ENCODE measurements around the gene MS4A18.
"Not testable (repeated sequence)": the region's sequence is repeated elsewhere in the genome, so short reads cannot be mapped to it uniquely, and the experiment has no call there.

MS4A18 gene

DNA sequence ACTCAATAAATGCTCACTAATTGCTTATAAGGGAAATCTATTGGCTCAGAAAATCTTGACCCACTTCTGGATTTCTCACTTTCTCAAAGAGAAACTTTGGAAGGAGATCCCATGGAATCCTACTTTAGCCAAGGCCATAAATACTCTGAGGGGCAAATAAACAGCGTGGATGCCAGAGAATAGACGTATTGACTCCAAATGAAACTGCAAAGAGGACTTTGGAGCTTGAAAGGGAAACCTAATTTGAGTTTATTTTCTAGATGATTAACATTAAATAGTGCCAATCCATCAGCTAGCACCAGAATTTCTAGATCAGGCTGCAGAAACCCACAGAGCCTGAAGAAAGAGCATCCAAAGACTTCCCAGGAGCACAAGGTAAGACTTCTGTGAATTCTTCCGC is at the start of gene MS4A18:
MS4A18 (plus strand) TSS at position 301 of the 400 bp plus-strand sequence.
- no peak for DNase-seq (ENCODE audit: low read depth in 1 of 2, low spot score in 1 of 2)

DNA sequence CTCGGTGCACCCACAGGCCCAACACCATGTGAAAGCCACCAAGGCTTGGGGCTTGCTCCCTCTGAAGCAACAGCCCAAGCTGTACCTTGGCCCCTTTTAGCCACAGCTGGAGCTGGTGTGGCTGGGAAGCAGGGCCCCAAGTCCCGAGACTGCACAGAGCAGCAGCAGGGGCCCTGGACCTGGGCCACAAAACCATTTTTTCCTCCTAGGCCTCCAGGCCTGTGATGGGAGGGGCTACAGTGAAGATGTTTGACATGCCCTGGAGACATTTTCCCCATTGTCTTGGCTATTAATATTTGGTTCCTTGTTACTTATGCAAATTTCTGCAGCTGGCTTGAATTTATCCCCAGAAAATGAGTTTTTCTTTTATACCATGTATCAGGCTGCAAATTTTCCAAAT is 46.3 kb upstream of the MS4A18 start:
- not testable (repeated sequence) for DNase-seq (ENCODE audit: low read depth in 1 of 2, low spot score in 1 of 2)

DNA sequence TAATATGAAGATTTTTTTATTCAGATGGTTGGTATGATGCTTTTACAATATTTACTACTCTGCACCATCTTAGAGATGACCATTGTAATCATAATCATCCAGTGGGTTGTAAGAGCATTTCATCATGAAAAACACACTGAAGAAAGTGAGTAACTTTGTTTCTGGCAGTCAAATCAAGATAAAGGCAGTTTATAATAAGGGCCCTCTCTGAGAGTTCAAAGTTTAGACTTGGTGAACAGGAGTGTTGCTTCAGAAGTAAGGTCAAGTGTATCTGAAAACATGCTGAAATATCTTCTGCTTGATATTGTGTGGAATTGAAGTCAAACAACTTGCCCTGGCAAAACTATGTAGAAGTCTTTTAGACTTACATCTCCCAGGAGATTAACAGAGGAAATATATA is 44.6 kb upstream of the MS4A18 start:
- DNase-seq (ENCODE audit: low read depth in 1 of 2, low spot score in 1 of 2), result no peak

DNA sequence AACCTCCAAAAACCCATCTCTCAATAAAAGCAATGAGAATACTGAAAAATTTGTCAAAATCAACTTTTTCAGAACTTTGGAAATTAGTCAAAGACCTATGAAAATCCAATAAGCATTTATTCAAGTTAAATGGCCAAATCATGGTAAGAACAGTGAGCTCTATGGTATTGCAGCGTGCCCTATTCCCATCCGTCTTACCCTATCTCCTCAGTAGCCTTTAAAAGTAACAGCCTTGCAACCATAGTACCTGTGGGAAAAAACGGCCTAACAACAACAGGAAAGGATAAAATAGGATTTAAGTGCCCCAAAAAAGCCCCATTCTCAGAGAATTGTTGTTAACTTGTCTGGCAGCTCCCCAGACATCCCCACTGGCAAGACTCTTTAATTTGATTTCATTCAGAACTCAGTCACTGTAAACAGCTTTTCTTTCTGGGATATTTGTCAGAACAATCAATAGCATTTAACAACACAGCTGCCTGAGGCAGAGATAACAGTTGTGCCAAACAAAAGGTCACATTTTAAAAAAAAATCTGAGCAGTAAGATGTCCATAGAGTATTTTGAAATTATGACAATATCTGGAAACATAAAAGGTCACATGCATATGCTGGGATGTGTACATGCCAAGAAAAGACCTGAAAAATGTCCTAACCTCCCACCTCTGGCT is 43.9 kb upstream of the MS4A18 start:
- DNase-seq (ENCODE audit: low read depth in 1 of 2, low spot score in 1 of 2), result no peak

DNA sequence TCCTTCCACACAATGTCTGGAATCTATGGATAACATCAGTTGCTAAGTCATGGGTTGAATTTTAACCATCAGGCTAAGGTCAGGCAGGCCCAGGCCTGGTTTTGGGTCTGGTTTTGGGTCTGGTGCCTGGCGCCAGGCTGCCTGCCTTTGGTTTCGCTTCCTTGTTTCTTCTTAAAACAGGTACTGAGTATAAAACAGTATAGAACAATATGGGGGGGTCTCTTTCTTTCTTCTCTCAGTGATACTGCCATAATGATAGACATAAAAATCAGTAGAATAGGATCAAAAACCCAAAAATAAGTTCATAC is 40.0 kb upstream of the MS4A18 start:
- not testable (repeated sequence) for DNase-seq (ENCODE audit: low read depth in 1 of 2, low spot score in 1 of 2)

DNA sequence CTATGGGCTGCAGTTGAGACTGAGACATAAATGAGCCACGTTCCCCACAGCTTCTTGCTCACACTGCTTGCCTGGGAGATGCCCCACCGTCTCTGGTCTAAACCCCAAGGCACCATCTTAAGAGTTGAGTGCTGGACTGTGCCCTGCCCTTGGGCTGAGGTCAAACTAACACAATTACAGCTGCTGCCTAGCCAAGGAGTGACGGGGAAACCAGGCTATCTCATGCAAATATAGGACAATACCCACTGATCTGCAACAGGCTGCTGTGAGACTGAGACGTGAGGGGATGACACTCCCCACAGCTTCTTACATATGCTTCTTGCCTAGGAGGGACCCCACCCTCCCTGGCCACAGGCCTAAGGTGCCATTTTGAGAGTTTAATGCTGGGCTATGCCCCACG is 32.9 kb upstream of the MS4A18 start:
- no peak for DNase-seq (ENCODE audit: low read depth in 1 of 2, low spot score in 1 of 2)

DNA sequence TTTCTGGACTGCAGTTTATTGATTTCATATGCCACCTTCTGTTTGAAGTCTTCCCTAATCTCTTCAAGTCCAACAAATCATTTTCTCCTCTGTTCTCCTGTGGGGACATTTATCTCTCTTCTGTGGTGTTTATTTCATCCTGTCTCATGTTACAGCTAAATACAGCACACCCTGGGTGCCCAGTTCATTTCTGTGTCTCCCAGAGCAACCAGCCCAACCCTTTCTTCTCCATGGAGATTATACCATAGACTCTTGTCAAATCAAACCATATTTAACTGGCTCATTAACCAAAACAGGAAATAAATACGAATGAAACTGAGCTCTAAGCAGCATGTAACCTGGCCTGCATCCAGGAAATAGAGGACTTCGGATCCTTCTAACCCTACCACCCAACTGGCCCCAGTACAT is 25.2 kb upstream of the MS4A18 start, which contains the start of gene MS4A8:
MS4A8 (plus strand) TSS at position 329 of the 408 bp plus-strand sequence. CDS start 1,249 bp downstream, outside the sequence.
- no peak for DNase-seq (ENCODE audit: low read depth in 1 of 2, low spot score in 1 of 2)

DNA sequence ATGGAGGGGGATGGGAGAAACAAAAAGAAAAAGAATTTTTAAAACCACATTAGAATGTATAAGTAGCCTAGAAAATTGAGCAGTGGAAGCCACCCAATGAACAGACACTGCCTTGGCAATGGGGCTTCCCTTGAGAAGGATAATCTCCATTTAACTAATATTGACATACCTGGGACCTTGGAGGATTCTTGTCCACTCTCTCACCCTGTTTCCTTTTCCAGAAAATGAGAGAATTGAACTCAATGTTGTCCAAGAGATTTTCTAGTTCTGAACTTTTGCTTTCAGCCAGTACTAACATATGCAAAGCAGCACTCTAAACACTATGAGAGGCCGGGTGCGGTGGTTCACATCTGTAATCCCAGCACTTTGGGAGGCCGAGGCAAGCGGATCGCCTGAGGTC is 24.6 kb upstream of the MS4A18 start:
- DNase-seq (ENCODE audit: low read depth in 1 of 2, low spot score in 1 of 2), result no peak

DNA sequence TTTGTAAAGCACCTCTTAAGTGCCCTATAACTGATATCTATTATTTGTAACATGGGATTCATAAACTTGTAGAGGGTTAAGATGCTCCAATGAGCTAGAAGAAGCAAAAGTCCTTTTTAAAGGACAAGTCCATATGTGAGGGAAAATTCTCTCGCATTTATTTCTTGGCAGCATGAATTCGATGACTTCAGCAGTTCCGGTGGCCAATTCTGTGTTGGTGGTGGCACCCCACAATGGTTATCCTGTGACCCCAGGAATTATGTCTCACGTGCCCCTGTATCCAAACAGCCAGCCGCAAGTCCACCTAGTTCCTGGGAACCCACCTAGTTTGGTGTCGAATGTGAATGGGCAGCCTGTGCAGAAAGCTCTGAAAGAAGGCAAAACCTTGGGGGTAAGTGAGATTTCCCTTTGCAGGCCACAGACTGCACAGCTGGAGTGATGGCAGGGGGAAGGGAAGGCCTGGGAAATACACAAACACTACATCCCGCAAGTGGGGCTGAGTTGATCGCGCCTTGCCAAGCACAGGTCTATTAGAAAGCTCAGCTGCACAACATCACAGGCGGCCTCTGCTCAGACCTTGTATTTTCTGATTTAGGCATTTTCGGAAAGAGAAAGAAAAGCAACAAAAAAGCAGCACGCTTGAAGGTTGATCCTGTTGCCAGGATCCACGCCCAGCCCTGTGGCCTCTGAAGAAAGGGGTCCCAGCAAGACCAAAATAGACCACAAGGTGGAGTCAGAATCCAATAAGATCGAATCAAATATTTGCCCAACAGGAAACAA is 23.6 kb upstream of the MS4A18 start:
- DNase-seq (ENCODE audit: low read depth in 1 of 2, low spot score in 1 of 2), result no peak

DNA sequence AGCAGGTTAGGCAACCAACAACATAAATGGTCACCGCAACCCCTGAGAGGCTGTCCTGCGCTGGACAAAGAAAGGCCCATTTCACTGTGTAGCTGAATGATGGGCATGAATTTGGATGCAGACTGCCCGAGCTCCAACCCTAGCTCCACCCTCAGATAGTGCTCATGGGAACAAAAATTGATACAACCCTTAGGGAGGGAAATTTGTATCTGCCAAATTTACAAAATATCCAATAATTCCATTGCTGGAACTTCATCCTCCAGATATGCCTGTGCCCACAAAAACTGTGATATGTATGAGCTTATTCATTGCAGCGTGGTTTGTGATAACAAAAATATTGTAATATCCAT is 23.1 kb upstream of the MS4A18 start:
- no peak for DNase-seq (ENCODE audit: low read depth in 1 of 2, low spot score in 1 of 2)

DNA sequence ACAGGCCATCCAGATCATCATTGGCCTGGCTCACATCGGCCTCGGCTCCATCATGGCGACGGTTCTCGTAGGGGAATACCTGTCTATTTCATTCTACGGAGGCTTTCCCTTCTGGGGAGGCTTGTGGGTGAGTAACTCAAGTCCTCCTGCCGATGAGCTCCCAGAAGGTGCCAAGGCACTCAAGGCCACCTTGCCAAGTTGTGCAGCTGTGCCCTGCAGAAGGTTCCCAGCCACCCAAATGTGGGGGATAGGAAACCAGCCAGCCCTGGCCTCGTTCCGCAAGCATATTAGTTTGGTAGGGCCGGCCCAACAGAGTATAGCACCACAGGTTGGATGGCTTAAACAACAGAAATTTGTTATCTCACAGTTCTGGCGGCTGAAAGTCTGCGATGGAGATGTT is 21.1 kb upstream of the MS4A18 start:
- no peak for DNase-seq (ENCODE audit: low read depth in 1 of 2, low spot score in 1 of 2)

DNA sequence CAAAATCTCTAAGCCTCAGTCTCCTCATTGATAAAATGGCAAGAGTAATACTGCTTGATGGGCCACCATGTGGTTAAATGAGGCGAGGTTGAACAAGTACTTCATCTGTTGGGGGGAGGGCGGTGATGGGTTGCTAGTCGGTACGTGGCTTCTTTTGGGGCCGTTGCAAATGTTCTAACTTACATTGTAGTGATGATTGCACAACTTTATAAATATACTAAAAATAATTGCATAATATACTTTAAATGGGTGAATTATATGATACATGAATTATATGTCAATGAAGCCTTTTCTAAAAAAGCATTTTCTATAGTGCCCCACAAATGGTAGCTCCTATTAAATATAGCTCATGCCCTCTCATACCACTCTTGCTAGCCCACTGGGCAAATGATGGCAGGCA is 18.6 kb upstream of the MS4A18 start:
- no peak for DNase-seq (ENCODE audit: low read depth in 1 of 2, low spot score in 1 of 2)

DNA sequence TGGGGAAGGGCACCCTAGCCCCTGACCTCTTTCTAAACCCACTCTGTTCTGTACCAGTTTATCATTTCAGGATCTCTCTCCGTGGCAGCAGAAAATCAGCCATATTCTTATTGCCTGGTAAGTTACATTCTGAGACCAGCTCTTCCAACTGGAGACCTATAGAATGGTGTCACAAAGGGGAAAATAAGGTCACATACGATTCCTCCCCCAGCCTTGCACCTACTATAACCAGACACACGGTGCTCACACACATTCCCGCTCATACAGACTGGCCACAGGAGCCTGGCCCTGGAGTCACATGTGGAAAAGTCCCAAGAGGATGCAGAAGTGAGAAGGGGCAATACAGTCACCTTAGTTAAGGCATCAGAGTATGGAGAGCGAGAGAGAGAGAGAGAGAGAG is 17.6 kb upstream of the MS4A18 start:
- DNase-seq (ENCODE audit: low read depth in 1 of 2, low spot score in 1 of 2), result no peak

DNA sequence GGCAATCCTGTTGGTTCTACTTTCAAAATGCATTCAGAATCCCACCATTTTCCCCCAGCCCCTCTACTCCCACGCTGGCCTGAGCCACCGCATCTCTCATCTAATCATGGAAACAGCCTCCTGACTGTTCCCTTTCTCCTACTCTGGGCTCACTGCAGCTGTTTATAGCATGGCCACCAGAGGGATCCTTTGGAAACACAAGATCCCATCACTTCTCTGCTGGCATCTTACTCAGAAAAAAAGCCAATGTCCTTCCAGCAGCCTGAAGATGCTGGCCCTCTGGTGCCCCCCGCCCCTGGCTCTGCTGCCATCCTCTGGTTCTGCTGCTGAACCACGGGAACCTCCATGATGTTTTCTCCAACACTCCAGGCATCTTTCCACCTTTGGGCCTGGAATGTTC is 14.0 kb upstream of the MS4A18 start:
- no peak for DNase-seq (ENCODE audit: low read depth in 1 of 2, low spot score in 1 of 2)

DNA sequence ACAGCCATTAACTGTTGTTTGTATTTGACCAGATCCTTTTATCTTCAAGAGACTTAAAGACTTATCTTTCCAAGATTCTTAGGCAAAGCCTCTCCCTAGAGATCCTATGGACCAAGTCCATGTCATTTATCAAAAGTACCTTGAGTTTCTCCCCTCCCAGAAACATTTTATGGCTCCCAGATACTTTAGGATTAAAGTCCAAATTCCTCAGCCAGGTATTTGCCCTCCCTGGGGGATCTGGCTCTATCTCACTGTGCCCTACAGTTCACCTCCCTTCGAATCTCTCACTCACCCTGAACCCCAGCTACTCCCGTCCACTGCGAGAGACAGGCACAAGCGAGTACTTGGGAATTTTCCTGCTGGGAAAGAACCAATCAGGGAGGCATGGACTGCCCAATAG is 13.2 kb upstream of the MS4A18 start:
- DNase-seq (ENCODE audit: low read depth in 1 of 2, low spot score in 1 of 2), result no peak

DNA sequence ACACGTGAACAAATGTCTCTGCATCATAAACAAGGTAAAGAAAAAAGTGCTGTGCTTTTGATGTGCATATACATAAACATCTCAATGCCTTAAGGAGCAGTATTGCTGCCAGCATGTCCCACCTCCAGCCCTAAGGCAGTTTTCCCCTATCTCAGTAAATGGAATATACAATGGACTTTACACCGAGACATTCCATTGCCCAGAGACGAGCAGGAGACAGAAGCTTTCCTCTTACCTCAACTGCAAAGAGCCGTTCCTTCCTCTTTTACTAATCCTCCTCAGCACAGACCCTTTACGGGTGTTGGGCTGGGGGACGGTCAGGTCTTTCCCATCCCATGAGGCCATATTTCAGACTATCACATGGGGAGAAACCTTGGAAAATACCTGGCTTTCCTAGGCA is 11.1 kb upstream of the MS4A18 start:
- not testable (repeated sequence) for DNase-seq (ENCODE audit: low read depth in 1 of 2, low spot score in 1 of 2)

DNA sequence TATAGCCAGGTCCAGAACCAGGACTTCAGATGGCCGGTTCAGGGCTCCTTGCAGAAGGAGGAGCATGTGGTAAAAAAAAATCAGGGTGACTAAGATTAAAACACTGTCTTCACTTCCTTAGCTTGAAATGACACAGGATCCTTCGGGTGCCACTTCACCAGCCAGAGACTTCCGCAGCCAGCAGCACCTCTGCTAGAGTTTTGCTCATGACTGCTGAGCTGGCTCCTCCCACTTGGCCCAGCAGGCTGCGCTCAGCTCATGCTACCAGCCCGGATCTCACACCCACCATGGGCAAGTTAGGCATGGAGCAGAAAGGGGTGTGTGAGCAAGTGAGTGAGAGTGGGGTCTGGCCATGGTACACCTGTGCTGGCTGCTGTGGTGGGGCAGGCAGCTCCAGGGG is 6.6 kb upstream of the MS4A18 start:
- DNase-seq (ENCODE audit: low read depth in 1 of 2, low spot score in 1 of 2), result no peak

DNA sequence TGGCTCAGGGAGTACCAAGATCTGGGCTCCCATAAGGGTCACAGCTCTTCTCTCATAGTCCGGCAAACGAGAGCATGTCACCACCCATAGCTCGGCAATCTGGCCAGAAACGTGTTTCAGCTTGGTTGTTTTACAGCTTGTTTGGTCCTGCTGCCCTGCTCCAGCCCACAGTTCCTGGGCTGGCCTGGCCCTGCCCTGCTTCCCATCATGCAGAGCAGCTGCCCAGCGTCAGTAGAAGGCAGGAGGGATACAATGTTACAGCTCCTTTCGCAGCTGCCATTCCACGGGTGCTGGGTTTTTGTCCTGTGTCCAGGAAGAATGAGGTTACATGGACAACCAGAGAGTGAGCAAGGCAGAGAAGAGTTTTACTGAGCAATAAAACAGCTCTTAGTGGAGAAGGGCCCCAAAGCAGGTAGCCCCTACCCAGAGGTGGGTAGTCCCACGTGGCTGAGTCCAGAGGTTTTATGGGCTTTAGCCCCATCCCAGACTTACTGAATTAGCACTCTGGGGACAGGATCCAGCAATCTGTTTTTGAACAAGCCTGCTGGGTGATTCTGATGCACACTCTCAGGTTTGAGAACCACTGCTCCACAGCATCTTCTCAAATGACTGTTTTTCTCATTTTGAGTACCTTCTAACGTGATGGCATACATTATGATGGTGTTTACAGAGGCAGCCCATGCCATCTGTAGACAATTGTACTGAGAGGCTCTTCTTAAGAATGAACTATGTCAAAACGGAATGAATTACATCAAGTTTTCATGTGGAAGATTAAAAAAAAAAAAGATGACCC is 5.8 kb upstream of the MS4A18 start:
- DNase-seq (ENCODE audit: low read depth in 1 of 2, low spot score in 1 of 2), result no peak

DNA sequence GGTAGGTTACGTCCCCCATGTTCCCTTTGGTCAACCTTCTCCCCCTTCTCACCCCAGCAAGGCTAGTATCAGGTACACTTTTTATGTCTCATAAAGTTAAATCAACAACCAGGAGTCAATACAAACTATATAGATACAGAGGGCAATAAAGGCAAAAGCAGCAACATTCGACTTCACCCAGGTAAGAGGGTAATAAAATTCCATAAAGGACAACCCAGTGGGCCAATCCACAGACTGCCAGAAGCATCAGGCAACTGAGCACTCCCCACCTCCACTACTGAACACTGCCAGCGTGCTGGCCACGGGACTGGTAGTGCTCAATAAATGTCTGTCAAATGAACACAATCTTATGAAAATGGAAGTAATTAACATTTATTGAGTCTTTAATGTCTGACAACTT is 5.1 kb upstream of the MS4A18 start:
- DNase-seq (ENCODE audit: low read depth in 1 of 2, low spot score in 1 of 2), result no peak

DNA sequence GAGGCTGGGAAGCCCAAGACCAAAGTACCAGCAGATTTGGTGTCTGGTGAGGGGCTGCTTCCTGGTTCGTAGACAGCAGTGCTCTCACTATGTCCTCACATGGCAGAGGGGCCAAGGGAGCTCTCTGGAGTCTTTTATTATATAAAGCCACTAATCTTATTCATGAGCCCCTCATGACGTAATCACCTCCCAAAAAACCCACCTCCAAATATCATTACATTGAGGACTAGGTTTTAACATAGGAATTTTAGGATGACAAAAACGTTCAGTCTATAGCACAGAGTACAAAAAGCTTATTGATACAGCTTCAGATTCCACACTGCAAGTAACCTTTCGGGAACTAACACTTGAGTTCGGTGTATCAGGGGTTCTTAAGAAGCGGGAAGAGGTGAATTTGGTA is 4.1 kb upstream of the MS4A18 start:
- DNase-seq (ENCODE audit: low read depth in 1 of 2, low spot score in 1 of 2), result no peak

DNA sequence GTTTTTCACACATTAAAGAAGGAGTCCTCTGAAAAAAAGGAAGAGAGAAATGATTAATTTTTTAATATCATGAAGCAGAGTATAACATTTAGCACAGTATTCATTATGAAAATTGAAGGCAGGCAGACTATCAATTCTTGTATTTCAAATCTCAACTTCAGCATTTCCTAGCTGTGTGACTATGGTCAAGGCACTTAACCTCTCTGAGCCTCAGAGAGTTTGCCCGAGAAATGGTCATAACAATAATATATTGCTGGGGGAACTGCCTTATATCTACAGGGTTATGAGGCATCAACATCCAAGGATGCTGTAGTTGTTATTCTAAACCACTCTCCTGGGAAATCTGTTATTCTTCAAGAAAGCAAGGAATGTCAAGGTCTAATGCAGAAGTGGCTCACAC is 1.1 kb downstream of the MS4A18 start:
- DNase-seq (ENCODE audit: low read depth in 1 of 2, low spot score in 1 of 2), result no peak

DNA sequence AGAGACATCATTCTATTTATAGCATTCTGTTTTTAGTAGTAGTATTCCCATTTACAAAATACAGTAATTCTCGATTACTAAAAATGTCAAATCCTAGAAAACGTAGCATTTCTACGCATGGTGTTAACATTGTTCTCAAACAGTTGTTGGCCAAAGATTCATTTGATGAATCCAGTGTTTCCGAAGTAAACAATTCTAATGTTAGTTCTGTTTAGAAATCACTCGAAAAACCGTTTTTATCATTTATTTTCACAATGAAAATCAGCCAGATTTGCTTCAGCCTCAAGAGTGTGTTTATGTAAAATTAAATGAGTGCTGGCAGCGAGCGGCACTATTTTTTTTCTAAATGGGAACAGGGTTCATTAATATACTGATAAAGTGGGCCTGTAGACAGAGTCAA is 7.1 kb downstream of the MS4A18 start:
- no peak for DNase-seq (ENCODE audit: low read depth in 1 of 2, low spot score in 1 of 2)

Measured in stimulated activated CD4-positive, alpha-beta T cell treated with anti-CD3 and anti-CD28 coated beads, Interleukin-15, amount 100 ng/mL, for 1 hour (primary cell).